GM21529 (cell line): ENCODE measurements around the gene DLX2.
"Not testable (repeated sequence)": the region's sequence is repeated elsewhere in the genome, so short reads cannot be mapped to it uniquely, and the experiment has no call there.

Experiments used
- ATAC-seq: cut with Tn5 transposase; IDR thresholded peaks from one replicate; pipeline ENCODE4 v1.9.1; 2021; ENCODE audit not compliant: unreplicated experiment

DLX2 gene

DNA sequence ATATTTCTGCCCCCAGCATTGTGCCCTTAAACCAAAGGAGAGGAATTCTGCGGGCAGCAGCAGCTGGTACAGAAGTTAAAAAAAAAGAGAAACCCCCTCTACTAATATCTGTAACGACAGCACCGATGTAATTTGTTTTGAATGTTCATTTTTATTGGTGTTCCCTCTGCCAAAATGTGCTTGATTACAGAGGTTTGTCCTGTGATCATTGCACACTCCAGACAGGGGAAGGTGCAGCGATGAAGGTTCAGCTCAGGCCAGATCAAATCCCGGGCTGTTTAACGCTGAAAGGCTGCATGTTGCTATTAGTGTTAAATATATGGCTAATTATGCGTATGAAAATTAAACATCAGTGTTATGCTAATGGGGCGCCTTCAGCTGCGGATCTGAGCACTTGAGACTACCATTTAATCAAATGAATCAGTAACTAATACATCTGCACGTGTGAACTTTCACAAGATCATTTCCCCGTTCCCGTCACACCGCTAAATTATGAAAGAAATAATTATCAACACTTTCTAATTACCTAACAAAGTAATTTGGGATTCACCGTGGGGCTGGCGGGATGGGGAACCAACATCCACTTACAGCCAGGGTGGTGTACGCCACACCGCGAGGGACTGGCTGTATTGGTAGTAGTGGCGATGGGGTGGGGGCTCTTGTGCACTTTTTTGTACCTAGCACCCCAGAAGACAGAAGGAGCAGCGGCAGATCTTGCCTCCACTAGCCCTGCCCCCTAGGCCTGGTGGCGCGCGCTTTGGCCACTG, 18.9 kb downstream of the DLX2 start:
- no peak for ATAC-seq

DNA sequence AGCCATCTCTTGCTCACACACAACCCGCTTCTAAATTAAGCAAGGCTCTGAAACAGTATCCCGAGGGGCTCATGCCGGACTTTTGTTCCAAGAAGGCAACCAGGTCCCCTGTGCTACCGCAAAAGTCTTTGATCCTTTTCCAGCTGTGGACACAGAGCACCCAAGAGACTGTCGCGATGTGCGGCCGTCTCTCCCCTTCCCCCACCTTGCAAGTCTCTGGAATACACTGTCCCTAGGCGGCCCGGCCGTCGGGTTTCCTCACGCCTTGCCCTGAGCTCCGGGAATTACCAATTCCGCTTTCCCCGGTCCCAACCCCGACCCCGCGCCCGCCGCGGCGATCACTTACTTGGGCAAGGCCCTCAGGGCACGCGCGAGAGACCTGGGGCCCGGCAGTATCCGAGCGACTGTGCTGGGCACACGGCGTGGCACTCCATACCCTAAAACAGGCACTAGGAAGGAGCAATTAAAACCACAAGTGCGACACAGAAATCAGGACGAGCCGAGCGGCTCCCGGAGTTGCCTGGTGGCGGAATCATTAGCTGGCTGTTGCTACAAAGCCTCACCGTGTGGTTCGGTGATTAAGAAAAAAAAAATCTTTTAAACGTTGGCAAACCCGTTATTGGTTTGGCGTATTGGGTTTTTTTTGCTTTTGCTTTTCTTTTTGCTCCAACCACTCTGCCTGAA, 19.6 kb downstream of the DLX2 start:
- ATAC-seq, result no peak

DNA sequence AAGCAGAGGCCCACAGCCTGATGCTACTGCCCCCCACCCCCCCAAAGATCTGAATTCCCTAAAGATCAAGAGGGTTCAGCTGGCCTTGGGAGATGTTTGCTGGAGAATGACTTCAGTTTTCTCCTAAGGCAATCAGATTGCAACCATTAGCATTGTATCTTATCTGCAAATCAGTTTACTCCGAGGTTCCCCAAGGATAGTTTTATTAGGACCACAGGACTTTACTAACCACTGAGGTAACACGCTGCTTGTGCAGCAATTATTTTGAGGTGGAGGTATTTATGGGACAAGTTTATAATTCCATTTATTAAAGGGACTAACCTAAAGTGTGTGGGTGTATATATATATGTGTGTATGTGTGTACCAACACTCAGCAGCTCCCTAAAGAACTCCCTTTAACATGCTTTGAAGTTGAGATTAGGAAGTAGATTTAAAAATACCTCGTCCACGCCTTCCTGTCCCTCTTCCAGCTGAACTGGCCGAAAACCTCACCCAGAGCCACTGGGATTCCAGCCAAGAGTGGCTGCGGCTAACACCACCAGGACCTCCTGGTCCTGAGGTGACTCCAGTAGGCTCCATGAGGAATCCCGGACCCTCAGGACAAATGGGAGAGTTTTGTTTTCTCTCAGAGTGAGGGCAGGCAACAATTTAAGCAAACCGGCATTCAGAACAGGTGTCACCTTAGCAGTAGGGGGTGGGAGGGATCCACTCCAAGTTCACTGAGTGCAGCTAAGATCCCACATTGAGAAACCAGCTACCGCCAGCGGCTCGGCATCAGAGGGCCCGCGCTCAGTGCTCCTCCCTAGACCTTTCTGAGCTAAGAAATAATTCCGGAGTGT, 20.4 kb downstream of the DLX2 start:
- no peak for ATAC-seq

DNA sequence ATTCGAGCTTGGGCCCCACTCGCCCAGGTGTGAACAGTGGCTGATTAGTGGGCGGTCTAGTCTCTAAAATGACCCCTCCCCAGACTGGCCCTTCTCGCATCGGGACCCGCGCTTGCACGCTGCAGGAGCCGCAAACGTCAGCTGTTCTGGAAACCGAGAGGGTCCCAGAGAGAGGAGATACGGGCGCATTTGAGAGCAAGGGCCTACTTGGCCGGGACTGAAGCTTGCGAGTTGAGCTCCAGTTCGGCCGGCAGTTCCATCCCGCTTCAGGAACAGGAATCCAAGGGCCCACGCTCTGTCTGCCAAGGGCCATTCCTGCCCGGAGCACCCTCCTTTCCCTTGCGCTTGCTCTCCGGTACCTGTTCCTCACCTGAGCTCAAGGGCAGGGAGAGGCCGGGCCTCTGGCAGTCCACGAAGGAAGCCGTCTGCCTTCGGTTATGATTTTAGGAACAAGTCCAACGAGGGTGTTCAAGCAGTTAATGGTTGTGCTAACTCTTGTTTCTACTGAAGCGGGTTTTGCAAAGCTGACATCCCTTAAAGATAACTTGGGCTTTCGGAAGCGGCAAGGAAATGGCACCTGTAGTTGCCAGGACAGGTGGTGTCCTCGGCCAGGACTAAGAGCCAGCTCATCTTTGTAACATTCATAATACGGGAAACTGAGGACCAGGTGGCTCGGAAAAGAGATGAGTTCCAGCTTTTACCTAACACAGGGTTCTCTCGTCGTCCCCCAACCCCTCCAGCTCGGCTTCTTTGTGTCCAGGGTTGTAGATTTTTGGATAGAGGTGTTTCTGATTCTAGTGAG, 21.3 kb downstream of the DLX2 start:
- no peak for ATAC-seq

DNA sequence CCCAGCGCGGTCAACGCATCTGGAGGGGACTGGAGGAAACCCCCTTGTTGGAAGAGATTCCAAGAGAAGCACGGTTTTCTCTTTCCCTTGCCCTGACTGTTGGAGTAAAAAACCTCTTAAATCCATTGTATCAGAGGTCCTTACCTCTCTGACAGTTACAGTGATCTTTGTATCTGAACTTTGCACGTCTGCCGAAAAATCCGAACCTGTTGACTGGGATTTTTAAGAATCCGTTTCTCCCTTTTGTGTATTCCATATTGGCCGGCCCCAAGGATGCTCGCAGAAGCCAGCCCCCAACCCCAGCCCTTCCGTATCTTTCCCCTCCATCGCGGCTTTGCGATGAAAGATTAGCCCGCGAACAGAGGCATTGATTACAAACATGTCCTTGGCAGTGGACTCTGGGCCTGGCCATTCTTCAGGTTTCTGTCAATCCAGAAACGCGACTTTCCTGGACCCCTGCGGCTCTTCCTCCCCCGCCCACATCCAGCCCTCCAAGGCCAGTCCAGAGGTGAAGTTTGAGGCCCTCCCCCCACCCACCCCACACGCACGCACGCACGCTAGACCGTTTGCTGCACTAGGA, 22.0 kb downstream of the DLX2 start:
- ATAC-seq, result no peak

DNA sequence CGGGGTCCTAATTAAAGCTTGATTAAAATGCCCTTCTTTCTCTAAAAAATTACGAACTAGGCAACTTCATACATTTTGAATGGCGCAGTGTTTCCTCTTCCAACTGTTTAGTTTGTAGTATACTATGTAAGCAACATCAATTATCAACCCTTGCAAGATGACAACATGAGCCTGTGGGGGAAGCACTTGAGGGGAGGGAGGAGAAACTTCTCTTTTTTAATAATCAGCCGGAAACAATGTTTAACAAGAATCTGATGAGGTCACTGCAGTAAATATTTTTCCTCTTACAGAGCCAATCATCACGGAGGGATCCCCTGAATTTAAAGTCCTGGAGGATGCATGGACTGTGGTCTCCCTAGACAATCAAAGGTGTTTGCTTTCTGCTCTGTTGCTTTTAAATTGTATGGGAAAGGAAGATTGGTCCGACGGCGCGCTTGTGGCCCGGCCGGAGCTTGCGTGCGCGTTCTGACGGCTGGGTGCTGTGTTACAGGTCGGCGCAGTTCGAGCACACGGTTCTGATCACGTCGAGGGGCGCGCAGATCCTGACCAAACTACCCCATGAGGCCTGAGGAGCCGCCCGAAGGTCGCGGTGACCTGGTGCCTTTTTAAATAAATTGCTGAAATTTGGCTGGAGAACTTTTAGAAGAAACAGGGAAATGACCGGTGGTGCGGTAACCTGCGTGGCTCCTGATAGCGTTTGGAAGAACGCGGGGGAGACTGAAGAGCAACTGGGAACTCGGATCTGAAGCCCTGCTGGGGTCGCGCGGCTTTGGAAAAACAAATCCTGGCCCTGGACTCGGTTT, 22.7 kb downstream of the DLX2 start:
- no peak for ATAC-seq

DNA sequence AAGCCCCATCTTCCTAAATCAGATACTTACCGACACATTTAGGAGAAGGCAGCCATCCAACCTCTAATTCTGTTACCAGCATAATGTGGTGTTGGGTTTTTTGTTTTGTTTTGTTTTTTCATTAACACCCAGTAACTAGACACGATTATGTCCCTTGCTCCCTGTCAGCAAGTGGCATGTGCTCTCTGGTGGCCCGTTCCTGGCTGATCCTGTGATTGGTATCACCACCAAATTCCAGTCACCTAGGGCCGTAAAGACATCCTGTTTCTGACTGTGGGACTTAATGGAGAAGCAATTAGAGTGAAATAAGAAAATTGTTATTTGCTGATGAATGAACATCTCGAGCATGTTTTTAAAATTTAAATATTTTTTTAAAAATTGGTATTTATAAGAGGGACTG, 23.3 kb downstream of the DLX2 start:
- no peak for ATAC-seq

DNA sequence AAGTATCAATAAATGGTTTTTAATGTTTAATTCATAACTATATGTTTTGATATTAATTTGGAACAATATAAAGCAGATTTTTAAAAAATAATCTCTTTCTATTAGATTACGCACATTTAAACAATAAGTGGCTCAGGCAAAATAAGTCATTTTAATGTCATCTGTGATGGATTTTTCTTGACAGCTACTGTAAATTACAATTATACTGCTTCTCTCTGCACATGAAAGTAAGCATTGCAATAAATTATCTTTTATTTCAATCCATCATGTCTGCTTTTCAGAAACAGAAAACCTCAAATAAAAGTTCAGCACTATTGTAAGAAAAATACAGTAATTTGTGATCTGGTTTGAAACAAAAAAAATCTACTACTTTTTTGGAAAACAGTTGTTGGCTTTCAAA, 28.4 kb downstream of the DLX2 start:
- ATAC-seq, result no peak

DNA sequence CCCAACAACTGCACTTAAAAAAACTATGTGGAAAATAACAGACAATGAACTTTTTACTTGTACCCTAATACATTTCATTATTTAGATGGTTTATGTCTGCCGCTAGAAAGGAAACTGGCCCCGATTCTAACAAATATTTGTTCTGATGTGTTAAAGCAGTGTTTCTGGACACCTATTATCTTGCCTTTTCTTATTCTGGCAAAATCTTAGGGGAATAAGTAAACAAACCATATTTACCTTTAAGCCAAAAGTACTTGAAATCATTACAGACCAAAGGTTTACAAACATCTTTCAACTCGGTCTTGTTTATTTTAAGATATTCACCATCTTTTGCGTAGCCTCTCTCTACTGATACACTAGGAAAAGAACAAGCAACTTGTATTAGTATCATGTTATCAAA, 29.2 kb downstream of the DLX2 start:
- ATAC-seq, result no peak

DNA sequence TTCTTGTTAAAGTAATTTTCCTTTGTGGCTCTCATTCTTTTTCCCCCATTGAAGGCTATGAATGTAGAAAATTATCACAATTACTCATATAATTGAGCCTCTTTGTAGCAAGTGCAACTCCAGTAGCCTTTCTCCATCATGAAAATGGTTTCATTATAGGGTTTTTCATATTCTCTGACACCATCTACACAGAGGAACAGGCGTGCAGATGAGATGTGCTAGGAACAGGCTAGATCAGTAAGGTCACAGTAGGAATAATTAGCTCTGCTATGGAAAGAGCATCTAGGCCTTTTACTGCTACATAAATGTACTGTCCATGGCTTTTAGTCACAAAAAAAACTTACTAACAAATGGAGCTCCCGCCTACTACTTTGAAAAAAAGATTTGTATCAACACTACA, 30.0 kb downstream of the DLX2 start:
- ATAC-seq, result no peak

DNA sequence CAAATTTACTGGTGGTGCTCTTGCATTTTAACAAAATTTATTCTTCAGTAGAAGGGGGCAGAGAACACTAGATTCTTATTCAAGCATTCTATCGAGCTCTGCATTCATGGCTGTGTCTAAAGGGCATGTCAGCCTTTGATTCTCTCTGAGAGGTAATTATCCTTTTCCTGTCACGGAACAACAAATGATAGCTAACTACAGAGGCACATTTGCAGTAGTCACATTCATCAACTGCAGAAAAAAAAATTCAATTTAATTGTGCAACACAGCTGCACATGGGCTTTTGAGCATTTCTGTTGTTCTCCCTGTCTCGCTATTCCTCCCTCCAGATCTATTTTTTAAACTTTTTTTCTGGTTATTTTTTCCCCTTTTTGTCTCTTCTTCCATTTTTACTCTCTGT, 30.4 kb downstream of the DLX2 start:
- no peak for ATAC-seq

DNA sequence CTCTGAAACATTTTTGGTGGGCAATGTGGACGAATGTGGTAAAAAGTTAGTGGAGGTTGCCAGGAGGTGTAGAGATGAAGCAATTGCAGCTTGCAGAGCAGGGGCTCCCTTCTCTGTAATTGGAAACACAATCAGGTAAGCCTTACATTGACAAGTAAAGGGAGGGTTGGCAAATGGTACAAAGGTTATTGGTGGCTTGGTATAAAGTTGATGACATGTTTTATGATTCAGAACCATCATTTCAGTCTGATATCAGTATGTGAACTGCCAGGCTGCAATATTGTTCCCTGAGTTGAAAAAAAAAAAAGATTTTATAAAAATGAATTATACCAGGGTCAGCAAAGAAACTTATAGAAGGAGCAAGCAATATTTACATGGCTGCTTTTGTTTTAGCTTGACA, 31.8 kb downstream of the DLX2 start:
- no peak for ATAC-seq

DNA sequence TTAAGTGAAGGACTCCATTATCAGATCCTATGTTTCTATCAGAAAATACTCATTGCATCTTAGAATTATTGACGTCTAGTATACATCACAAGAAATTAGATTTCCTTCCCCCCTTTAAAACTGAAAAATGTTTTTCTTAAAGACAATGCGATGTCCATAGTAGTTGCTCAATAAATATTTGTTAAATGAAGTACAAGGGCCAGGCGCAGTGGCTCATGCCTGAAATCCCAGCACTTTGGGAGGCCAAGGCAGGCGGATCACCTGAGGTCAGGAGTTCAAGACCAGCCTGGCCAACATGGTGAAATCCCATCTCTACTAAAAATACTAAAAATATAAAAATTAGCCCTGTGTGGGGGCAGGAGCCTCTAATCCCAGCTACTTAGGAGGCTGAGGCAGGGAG, 34.8 kb downstream of the DLX2 start:
- ATAC-seq, result not testable (repeated sequence)

DNA sequence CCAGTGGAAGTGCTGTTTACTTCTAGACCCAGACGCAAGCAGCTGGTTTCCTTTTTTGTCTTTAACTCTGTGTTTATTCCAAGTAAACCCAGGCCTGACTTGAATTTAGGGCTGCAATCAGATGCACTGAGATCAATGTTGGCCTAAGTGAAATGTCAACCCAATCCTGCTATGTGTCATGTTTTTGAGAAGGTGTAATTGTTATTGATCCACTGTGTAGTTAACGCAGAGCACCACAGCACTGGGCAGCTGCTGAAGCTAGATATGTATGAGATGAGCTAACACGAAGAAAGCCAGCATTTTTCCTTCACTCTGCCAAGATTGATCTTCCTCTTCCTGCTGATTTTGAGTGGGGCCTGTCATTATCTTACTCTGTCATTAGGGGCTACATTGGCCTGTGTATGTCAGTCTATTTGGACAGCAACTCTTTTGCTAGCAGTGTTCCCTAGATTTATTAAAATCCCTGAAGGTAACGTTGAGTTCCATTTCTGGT, 36.3 kb downstream of the DLX2 start:
- ATAC-seq, result no peak

DNA sequence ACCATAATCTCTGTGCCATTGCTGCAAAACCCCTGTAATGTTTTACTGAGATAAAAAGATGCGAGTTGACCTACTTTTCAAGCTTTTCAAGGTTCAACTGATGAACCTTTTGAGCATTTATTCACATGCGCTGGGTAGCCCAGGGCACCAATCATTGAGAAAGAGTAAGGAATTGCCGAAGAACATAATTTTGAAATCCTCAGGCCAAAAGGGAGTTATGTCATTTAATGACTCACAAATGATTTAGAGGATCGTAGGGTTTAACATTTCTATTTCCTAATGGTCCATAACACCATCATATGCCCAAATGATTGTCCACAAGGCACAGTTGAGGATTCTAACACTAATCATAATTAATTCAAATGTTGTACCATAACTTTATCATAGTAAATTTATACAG, 37.6 kb downstream of the DLX2 start:
- ATAC-seq, result no peak

DNA sequence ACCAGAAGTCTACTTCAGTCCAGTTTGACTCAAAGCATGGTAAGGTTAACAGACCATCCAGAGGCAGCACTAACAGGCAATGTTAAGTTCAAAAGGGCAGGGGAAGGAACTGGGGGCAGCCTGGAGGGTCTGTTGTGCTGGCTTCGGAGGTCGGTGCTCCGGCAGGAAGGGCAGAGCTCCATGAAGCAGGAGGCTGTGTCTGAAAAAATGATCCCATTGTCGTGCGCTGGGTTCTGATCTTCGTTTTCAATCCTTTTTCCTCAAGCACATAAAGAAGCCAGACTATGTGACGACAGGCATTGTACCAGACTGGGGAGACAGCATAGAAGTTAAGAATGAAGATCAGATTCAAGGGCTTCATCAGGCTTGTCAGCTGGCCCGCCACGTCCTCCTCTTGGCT, 39.3 kb downstream of the DLX2 start:
- no peak for ATAC-seq

DNA sequence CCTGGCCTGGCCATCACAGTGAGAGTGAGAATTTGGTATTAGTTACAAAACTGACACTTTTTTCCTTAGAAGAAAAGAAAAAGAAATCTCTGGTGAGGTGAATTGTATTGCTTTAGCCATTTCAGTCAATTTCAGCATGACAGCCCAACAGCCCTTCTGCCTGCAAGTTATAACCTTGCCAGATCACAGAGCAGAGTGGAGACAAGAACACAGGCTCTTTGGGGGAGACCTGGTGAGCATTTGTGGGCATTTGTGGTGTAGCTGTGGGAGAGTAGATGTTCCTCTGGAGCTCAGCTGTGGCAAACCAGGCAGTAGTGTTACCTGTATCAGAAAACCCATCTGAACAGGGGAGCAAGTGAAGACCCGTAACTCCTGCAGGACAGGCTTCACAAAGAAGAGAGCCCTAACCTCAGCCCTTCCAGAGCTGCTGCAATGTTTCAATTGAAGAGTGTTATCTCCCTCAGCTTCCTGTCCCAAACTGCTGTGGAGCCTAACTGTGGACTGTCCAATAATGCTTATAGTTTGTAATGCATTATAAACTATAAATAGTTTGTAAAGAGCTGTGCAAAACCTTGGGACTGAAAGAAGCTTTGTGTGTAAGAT, 40.2 kb downstream of the DLX2 start:
- ATAC-seq, result no peak

DNA sequence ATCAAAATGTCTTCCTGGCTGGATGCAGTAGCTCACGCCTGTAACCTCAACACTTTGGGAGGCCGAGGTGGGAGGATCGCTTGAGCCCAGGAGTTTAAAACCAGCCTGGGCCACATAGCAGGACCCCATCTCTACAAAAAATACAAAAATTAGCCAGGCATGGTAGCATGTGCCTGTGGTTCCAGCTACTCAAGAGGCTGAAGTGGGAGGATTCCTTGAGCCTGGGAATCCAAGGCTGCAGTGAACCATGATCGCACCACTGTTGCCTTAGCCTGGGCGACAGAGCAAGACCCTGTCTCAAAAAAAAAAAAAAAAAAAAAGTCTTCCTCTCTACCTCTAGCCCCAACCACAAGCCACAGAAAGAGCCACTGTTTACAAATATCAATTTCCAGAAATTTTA, 42.6 kb downstream of the DLX2 start:
- not testable (repeated sequence) for ATAC-seq

DNA sequence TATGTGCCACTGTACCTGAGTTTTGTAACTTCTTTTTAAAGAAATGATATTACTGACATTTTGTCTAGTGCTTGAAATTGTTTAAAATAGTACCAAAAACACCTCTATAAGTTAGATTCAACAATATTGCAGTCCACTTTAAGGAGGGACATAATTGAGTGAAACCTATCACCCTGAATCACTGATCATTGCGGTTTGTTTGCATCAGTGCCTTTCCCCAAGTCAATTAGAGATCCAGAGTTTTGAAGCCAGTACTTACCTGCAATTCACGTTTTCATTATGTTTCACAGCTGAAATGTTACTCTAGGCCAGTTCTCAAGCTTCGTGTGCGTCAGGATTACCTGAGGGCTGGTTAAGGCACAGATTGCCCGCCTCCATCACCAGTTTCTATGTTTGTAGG, 44.0 kb downstream of the DLX2 start:
- no peak for ATAC-seq
